Measurements from ENCODE around the gene TACC2.
A peak's percentile ranks its signal among the peaks of the same experiment; 100 is the strongest.
"Not testable (repeated sequence)": the region's sequence is repeated elsewhere in the genome, so short reads cannot be mapped to it uniquely, and the experiment has no call there.

TACC2 gene

DNA sequence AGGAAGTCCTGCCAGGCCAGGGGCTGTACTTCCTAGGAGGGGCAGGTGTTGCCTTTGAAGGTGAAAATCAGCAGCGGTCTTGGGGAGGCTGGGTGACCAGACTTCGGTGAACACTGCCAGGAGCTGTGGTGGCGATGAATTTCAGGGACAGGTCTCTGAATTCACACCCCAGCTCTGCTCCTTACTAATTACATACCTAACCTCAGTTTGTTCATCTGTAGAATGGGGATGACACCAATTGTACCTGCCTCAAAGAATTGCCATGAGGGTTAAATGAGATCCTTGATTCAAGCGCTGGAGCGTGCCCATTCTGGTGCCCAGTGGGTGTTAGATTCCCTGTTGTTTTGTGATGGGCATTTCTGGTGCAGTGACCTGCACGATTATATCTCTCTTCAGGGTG is 102.8 kb downstream of the TACC2 start:
- no peak for ATAC-seq
- TF ChIP-seq PPARA (CRISPR knock-in tag; IDR thresholded peaks at IDR 0.05; ENCODE audit: borderline replicate concordance) (no peak), ZNF565 (CRISPR knock-in tag; conservative IDR thresholded peaks at IDR 0.05; ENCODE audit: low read depth) (no peak), TOX (CRISPR knock-in tag; IDR thresholded peaks at IDR 0.05; ENCODE audit: borderline replicate concordance) (no peak), GLIS3 (CRISPR knock-in tag; IDR thresholded peaks at IDR 0.05) (no peak)

DNA sequence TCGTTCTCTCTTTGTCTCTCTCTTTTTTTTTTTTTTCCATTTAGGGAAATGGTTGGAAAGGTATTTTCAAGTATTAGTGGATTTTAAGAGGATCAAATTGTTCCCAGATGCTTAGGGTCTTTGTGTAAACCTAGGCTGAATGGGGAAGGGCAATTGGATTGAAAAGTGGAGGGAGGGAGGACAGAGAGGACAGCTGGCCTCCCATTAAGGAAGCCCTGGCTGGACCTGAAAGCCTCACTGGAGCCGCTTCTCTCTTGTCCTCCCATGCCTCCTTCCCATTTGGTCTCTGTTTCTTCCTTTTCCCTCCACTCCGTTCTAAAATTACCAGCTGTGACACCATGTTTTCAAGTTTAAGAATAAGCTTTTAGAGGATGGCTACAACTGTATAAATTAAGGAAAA is 104.1 kb downstream of the TACC2 start:
- no peak for ATAC-seq

DNA sequence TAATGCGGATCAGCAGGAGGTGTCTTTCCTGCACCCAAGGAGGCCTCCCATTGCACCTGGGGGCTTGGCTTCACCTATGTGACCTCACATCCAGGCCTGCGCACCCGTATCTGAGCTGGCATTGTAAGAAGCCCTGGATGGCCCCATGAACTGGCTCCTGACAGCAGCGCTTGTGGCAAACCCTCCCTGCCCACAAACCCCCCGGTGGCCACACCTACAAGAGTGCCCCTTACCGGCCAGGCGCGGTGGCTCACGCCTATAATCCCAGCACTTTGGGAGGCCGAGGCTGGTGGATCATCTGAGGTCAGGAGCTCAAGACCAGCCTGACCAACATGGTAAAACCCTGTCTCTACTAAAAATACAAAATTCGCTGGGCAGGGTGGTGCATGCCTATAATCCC is 107.2 kb downstream of the TACC2 start:
- ATAC-seq: not testable (repeated sequence)

More for the DNA sequence above, 104.1 kb downstream of the TACC2 start:
- TF ChIP-seq ISL1 (CRISPR knock-in tag; IDR thresholded peaks at IDR 0.05) (no peak), ZNF8 (CRISPR knock-in tag; IDR thresholded peaks at IDR 0.05) (no peak), PPARA (CRISPR knock-in tag; IDR thresholded peaks at IDR 0.05; ENCODE audit: borderline replicate concordance) (no peak), TCF4 (CRISPR knock-in tag; IDR thresholded peaks at IDR 0.05; ENCODE audit: borderline replicate concordance) (no peak), ZFP3 (CRISPR knock-in tag; IDR thresholded peaks at IDR 0.05) (no peak), ZNF70 (CRISPR knock-in tag; IDR thresholded peaks at IDR 0.05) (no peak), TOX (CRISPR knock-in tag; IDR thresholded peaks at IDR 0.05; ENCODE audit: borderline replicate concordance) (no peak), CSDC2 (CRISPR knock-in tag; IDR thresholded peaks at IDR 0.05) (no peak), ESRRG (CRISPR knock-in tag; IDR thresholded peaks at IDR 0.05) (no peak), ARNTL (CRISPR knock-in tag; IDR thresholded peaks at IDR 0.05; ENCODE audit: borderline replicate concordance, low read depth) (no peak), OSR1 (CRISPR knock-in tag; IDR thresholded peaks at IDR 0.05) (no peak), ZNF565 (CRISPR knock-in tag; conservative IDR thresholded peaks at IDR 0.05; ENCODE audit: low read depth) (no peak), ZC3H10 (CRISPR knock-in tag; IDR thresholded peaks at IDR 0.05) (no peak)
- TF ChIP-seq, protein P1, sequence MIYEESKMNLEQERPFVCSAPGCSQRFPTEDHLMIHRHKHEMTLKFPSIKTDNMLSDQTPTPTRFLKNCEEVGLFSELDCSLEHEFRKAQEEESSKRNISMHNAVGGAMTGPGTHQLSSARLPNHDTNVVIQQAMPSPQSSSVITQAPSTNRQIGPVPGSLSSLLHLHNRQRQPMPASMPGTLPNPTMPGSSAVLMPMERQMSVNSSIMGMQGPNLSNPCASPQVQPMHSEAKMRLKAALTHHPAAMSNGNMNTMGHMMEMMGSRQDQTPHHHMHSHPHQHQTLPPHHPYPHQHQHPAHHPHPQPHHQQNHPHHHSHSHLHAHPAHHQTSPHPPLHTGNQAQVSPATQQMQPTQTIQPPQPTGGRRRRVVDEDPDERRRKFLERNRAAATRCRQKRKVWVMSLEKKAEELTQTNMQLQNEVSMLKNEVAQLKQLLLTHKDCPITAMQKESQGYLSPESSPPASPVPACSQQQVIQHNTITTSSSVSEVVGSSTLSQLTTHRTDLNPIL (CRISPR knock-in tag; IDR thresholded peaks at IDR 0.05; ENCODE audit: low read depth): no peak
- TF ChIP-seq, protein P2, sequence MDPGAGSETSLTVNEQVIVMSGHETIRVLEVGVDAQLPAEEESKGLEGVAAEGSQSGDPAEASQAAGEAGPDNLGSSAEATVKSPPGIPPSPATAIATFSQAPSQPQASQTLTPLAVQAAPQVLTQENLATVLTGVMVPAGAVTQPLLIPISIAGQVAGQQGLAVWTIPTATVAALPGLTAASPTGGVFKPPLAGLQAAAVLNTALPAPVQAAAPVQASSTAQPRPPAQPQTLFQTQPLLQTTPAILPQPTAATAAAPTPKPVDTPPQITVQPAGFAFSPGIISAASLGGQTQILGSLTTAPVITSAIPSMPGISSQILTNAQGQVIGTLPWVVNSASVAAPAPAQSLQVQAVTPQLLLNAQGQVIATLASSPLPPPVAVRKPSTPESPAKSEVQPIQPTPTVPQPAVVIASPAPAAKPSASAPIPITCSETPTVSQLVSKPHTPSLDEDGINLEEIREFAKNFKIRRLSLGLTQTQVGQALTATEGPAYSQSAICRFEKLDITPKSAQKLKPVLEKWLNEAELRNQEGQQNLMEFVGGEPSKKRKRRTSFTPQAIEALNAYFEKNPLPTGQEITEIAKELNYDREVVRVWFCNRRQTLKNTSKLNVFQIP (CRISPR knock-in tag; IDR thresholded peaks at IDR 0.05; ENCODE audit: borderline replicate concordance, low read depth): no peak

DNA sequence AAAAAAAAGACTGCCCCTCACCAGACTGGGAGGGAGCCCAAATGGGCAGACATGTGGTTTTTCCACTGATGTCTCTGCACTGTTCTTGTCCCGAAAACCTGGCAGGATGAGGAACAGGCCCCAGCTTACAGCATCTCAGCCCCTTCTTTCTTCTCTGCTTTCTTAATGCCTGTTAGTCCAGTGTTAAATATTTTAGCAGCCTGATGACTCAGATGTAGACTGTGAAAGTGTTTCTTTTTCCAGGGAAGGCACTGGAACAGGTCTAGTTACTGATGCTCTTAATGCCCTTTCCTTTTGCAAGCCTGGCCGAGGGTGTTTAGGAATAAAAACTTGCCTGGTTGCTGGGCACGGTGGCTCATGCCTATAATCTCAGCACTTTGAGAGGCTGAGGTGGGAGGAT is 107.7 kb downstream of the TACC2 start:
- peak; percentile 32; the same call in 2 of the 3 replicates for ATAC-seq
- no peak for TF ChIP-seq BACH2 (CRISPR knock-in tag; IDR thresholded peaks at IDR 0.05; ENCODE audit: borderline replicate concordance)
- TF ChIP-seq OSR1 (CRISPR knock-in tag; IDR thresholded peaks at IDR 0.05): no peak
- TF ChIP-seq ESRRG (CRISPR knock-in tag; IDR thresholded peaks at IDR 0.05): no peak
- no peak for TF ChIP-seq GLIS3 (CRISPR knock-in tag; IDR thresholded peaks at IDR 0.05)
- TF ChIP-seq ZNF70 (CRISPR knock-in tag; IDR thresholded peaks at IDR 0.05): no peak
- TF ChIP-seq, protein P3, sequence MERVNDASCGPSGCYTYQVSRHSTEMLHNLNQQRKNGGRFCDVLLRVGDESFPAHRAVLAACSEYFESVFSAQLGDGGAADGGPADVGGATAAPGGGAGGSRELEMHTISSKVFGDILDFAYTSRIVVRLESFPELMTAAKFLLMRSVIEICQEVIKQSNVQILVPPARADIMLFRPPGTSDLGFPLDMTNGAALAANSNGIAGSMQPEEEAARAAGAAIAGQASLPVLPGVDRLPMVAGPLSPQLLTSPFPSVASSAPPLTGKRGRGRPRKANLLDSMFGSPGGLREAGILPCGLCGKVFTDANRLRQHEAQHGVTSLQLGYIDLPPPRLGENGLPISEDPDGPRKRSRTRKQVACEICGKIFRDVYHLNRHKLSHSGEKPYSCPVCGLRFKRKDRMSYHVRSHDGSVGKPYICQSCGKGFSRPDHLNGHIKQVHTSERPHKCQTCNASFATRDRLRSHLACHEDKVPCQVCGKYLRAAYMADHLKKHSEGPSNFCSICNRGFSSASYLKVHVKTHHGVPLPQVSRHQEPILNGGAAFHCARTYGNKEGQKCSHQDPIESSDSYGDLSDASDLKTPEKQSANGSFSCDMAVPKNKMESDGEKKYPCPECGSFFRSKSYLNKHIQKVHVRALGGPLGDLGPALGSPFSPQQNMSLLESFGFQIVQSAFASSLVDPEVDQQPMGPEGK (CRISPR knock-in tag; IDR thresholded peaks at IDR 0.05; ENCODE audit: borderline replicate concordance): no peak
- TF ChIP-seq RARB (CRISPR knock-in tag; IDR thresholded peaks at IDR 0.05): no peak
- TF ChIP-seq SNAI2 (CRISPR knock-in tag; IDR thresholded peaks at IDR 0.05): no peak
- no peak for TF ChIP-seq ZNF565 (CRISPR knock-in tag; conservative IDR thresholded peaks at IDR 0.05; ENCODE audit: low read depth)
- TF ChIP-seq, protein P4, sequence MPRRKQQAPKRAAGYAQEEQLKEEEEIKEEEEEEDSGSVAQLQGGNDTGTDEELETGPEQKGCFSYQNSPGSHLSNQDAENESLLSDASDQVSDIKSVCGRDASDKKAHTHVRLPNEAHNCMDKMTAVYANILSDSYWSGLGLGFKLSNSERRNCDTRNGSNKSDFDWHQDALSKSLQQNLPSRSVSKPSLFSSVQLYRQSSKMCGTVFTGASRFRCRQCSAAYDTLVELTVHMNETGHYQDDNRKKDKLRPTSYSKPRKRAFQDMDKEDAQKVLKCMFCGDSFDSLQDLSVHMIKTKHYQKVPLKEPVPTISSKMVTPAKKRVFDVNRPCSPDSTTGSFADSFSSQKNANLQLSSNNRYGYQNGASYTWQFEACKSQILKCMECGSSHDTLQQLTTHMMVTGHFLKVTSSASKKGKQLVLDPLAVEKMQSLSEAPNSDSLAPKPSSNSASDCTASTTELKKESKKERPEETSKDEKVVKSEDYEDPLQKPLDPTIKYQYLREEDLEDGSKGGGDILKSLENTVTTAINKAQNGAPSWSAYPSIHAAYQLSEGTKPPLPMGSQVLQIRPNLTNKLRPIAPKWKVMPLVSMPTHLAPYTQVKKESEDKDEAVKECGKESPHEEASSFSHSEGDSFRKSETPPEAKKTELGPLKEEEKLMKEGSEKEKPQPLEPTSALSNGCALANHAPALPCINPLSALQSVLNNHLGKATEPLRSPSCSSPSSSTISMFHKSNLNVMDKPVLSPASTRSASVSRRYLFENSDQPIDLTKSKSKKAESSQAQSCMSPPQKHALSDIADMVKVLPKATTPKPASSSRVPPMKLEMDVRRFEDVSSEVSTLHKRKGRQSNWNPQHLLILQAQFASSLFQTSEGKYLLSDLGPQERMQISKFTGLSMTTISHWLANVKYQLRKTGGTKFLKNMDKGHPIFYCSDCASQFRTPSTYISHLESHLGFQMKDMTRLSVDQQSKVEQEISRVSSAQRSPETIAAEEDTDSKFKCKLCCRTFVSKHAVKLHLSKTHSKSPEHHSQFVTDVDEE (CRISPR knock-in tag; IDR thresholded peaks at IDR 0.05): no peak
- TF ChIP-seq ZFP3 (CRISPR knock-in tag; IDR thresholded peaks at IDR 0.05): no peak

Measured in SK-N-SH treated with all-trans-retinoic acid at 6 μM for 48 hours (cell line).